CD4-positive, alpha-beta T cell treated with Interleukin-1 beta for 1 hour (primary cell): ENCODE data around the gene SLC7A7.
"Not testable (repeated sequence)": the region's sequence is repeated elsewhere in the genome, so short reads cannot be mapped to it uniquely, and the experiment has no call there.

Experiments used
- DNase-seq, 2 donors: peaks; one replicate each; pipeline ENCODE4 v3.0.0-alpha.2; 2020 to 2022

SLC7A7 gene

DNA sequence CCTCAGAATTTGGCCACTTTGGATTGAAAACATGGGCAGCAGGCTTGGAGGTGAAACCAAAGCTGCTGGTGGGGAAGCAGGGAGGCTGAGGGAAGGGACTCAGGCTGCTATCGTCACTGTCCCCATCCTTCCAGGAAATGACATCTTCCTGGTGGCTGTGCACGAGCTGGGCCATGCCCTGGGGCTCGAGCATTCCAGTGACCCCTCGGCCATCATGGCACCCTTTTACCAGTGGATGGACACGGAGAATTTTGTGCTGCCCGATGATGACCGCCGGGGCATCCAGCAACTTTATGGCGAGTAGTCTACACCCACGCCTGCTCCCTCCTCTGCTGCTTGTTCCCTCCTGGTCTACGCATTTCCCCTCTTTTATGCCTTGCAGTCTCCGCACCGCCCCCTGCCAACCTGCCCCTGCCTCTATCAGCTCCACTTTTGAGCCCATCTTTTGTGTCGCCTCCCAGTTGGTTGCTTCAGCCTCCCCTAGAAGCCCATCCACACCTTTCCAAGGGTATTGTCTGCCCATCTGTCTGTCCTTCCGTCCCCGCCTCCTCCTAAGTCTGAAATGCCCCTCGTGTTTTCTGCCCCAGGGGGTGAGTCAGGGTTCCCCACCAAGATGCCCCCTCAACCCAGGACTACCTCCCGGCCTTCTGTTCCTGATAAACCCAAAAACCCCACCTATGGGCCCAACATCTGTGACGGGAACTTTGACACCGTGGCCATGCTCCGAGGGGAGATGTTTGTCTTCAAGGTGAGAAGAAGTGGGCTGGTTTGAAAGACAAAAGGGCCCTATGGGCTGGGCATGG is 28.1 kb upstream of the SLC7A7 start:
- no peak for DNase-seq

DNA sequence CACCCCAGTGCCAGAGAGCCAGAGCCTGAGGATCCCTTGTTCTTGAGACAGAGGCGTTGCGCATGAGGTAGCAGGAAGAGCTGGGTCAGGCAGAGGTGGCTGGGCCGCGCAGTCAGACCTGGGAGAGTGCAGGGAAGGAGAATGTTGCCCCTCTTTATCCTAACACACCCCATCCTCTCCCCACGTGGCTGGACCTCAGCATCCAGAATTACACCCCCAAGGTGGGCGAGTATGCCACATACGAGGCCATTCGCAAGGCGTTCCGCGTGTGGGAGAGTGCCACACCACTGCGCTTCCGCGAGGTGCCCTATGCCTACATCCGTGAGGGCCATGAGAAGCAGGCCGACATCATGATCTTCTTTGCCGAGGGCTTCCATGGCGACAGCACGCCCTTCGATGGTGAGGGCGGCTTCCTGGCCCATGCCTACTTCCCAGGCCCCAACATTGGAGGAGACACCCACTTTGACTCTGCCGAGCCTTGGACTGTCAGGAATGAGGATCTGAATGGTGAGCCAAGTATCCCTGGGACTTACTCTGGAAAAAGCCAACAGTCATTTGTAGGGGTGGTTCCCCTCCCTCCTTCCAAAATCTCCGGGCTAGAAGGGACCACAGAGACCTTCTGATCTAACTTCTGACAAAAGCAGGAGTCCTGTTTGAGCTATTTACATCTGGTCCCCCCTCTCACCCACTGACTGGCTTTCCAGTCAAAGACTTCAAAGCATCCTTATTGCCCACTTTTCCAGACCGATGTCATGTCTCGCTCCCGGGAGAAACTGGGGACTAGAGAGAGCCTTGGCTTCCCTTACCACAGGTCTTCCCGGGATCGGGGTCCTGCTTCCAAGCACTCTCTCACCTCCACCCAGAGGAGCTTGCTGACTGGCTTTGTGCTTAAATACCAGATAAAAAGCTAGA is 27.2 kb upstream of the SLC7A7 start:
- no peak for DNase-seq

DNA sequence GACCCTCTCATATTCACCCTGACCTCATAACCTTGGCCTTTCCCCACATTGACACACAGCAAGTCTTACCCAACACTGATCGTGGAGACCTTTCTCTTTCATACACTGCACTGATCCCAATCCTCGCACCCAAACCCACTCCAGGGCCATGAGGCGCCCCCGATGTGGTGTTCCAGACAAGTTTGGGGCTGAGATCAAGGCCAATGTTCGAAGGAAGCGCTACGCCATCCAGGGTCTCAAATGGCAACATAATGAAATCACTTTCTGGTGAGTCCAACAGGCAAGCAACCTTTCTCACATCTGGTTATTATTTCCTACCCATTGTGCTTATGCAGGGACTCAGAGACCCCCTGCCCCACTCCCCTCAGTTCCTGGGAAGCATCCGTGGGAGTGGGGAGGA is 26.5 kb upstream of the SLC7A7 start:
- DNase-seq, result no peak

DNA sequence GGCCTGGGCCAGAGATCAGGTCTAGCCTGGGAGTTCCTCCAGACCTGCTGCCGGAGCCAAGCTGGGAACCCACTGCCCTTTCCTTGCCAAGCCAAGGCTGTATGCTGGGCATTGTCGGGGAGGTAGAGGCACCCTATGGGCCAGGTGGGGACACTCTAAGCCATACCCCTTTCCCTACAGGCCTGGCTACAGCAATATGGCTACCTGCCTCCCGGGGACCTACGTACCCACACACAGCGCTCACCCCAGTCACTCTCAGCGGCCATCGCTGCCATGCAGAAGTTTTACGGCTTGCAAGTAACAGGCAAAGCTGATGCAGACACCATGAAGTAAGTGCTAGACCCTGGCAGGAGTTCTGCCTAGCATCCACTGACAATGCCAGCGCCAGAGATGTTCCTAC is 26.1 kb upstream of the SLC7A7 start:
- no peak for DNase-seq

- no peak for DNase-seq
Measured at GRCh38 chr14:22839159-22839779, 24.0 kb upstream of the SLC7A7 start.

DNA sequence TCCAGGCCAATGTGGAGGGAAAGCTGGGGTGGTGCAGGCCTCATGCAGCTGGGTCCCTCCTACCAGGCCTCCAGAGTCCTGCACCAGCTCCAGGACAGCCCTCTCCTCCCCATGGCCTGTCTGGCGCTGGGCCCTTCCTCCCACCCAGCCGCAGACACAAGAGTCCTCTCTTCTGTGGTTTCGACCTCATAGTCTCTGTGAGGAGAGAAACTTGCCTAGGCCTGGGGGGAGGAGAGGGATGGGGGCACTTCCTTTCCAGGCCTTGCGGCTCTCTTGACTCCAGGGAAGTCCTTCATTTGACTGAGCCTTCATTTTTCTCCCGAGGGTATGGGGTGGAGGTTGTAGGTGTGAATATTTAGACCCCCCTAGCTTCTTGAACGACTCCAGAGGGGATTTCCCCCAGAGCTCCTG is 23.4 kb upstream of the SLC7A7 start:
- no peak for DNase-seq

DNA sequence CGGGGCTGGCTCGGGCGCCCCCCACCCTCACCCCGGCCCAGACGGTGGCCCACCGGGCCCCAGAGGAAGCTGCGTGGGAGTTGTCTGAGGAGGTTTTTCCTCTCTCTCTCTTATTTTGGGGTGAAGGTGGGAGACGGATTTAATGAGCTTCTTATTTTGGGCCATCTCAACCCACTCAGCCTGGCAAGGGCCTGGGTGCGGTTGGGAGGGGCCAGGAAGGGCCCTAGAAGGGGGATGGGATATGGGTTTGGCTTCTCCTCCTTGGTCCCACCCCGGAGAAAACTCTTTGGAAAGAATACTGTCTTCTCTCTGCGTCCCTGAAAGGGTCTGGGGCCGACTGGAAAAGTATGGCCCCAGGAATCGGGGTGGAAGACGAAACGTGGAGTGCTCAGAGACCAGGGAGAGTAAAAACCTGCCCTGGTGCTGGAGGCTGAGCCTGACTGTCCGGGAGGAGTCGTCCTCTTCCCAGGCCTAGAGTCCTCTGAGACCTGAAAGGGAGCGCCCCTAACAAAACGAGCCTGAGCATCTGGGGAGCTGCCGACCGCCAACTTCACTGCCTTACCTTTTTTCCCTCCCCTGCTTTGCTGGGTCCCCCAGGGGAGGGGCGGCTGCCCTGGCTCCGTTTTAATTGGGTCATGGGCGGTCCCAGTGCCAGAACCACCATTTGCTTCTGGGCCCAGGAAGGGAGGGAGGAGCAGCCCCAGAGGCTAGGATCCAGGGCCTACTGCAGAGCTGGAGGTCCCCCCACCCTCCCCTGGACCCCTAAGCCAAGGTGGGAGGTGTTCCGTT is 22.7 kb upstream of the SLC7A7 start:
- DNase-seq, result no peak

- DNase-seq, result no peak
Measured at GRCh38 chr14:22837114-22837749, 22.0 kb upstream of the SLC7A7 start.

- no peak for DNase-seq
Measured at GRCh38 chr14:22836301-22837113, 21.3 kb upstream of the SLC7A7 start, which contains the start of gene MMP14. MMP14 (plus strand) TSS chr14:22836585; CDS start chr14:22836818, 233 bp downstream.

- no peak for DNase-seq
Measured at GRCh38 chr14:22835505-22835904, 20.3 kb upstream of the SLC7A7 start.

DNA sequence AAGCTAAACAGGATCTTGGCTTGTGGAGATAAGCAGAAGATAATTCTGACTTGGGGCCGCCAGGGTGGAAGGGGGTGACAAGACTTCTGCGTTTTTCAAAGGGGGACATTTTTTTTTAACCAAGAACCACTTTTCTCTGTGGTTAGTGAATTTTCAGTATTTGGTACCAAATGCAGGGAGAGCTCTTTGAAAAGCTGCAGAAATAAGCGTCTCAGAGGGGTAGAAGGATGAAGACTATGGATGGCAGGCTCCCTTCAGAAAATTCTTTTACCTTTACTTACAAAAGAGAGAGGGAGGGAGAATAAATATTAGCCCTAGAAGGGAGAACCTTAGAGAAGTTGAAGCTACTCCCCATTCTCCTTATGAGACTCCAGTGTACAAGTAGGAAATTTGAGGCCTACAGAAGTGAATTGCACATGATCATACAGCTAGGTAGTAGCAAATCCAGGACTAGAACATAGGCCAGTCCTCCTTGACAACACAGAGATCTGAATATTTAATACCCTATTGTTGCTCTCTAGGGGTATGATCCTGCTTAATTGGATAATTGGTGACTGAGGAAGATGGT is 15.3 kb upstream of the SLC7A7 start:
- DNase-seq, result no peak

- peak; percentile 91 to 92 for DNase-seq
Measured at GRCh38 chr14:22829661-22830442, 14.6 kb upstream of the SLC7A7 start, which contains the start of gene MRPL52. MRPL52 (plus strand) TSS chr14:22829887; CDS start chr14:22829913, 26 bp downstream.

DNA sequence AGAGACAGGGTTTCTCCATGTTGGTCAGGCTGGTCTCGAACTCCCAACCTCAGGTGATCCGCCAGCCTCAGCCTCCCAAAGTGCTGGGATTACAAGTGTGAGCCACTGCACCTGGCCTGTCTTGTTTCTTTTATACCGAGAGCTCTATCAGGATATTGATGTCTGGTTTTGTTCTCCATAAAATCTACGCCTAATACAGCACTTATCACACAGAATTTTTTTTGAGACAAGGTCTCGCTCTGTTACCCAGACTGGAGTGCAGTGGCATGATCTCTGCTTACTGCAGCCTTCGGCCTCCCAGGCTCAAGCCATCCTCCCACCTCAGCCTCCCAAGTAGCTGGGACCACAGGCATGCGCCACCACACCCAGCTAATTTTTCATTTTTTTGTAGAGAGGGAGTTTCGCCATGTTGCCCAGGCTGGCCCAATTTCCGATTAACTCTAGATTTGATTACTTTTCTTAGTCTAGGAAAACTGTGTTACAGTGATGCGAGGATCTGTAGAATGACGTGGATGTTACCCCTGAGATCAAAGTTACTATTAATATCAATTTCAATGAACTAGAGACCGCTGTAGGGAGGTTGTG is 13.9 kb upstream of the SLC7A7 start:
- not testable (repeated sequence) for DNase-seq

- no peak for DNase-seq
Measured at GRCh38 chr14:22824711-22825359, 9.6 kb upstream of the SLC7A7 start.

GRCh38 chr14:22822571-22823098 is 7.4 kb upstream of the SLC7A7 start:
- DNase-seq, result peak; percentile 74

DNA sequence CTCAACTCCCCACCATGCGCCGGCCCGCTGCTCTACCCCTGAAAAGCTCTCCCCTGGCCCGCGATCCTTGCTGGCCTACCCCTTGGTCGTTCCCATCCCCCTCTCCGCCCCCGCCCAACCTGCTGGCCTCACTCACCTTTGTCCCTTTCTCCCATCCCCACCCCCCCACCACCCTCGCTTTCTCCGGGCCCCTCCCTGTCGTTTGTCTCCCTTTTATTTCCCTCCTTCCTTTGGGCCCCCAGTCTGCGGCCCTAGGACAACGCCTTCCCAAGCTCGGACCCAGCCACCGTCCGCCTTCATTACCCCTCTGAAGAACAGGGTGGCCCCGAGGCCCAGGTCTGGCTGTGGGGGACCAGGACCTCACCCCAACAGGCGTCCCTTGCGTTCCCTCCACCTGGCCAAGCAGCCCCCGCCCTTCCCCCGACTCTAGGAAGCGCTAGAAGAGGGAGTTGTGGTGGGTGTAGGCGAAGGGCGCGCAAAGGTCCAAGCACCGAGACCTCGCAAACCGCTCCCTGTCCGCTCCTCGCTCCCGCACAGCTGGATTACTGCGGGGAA is 6.9 kb upstream of the SLC7A7 start:
- no peak for DNase-seq

GRCh38 chr14:22821193-22822015 is 6.2 kb upstream of the SLC7A7 start:
- DNase-seq, result no peak
